ENCODE measurements around the gene TRIM37. TPM values are rescaled to one million over a fixed set of nuclear protein-coding genes. Genes with fewer than 3 reads are reported as not detected.
A peak's percentile ranks its signal among the peaks of the same experiment; 100 is the strongest.

TRIM37 gene
- polyA plus RNA-seq, 4 donors = 25.9 to 33.0 (median 28.6) TPM

- no peak for DNase-seq (ENCODE audit: low read depth in 4 of 4, low spot score in 3 of 4)
These were observed 60.5 kb downstream of the TRIM37 start for GRCh38 chr17:59046192-59046591.

- no peak for DNase-seq (ENCODE audit: low read depth in 4 of 4, low spot score in 3 of 4)
These were observed 67.9 kb downstream of the TRIM37 start for GRCh38 chr17:59038734-59039133.

GRCh38 chr17:59037960-59038359 is 68.7 kb downstream of the TRIM37 start:
- no peak for DNase-seq (ENCODE audit: low read depth in 4 of 4, low spot score in 3 of 4)

- no peak for DNase-seq (ENCODE audit: low read depth in 4 of 4, low spot score in 3 of 4)
These were observed 75.9 kb downstream of the TRIM37 start for GRCh38 chr17:59030811-59031210.

- DNase-seq (ENCODE audit: low read depth in 4 of 4, low spot score in 3 of 4) = no peak
These were observed 78.4 kb downstream of the TRIM37 start for GRCh38 chr17:59028328-59028727.

- no peak for DNase-seq (ENCODE audit: low read depth in 4 of 4, low spot score in 3 of 4)
These were observed 78.9 kb downstream of the TRIM37 start for GRCh38 chr17:59027750-59028149.

- DNase-seq (ENCODE audit: low read depth in 4 of 4, low spot score in 3 of 4) = no peak
These were observed 80.3 kb downstream of the TRIM37 start for GRCh38 chr17:59026176-59026939.

GRCh38 chr17:59024916-59025315 is 81.8 kb downstream of the TRIM37 start:
- no peak for DNase-seq (ENCODE audit: low read depth in 4 of 4, low spot score in 3 of 4)

GRCh38 chr17:59018019-59018418 is 88.7 kb downstream of the TRIM37 start:
- no peak for DNase-seq (ENCODE audit: low read depth in 4 of 4, low spot score in 3 of 4)

- no peak for DNase-seq (ENCODE audit: low read depth in 4 of 4, low spot score in 3 of 4)
These were observed 94.7 kb downstream of the TRIM37 start for GRCh38 chr17:59011975-59012374.

GRCh38 chr17:59010026-59010425 is 96.7 kb downstream of the TRIM37 start:
- DNase-seq (ENCODE audit: low read depth in 4 of 4, low spot score in 3 of 4) = no peak

GRCh38 chr17:59008737-59009136 is 97.9 kb downstream of the TRIM37 start:
- no peak for DNase-seq (ENCODE audit: low read depth in 4 of 4, low spot score in 3 of 4)

GRCh38 chr17:59007995-59008394 is 98.7 kb downstream of the TRIM37 start:
- no peak for DNase-seq (ENCODE audit: low read depth in 4 of 4, low spot score in 3 of 4)

GRCh38 chr17:59004338-59005111 is 102.2 kb downstream of the TRIM37 start:
- DNase-seq (ENCODE audit: low read depth in 4 of 4, low spot score in 3 of 4) = peak; percentile 37 to 56 (median 50)

- DNase-seq (ENCODE audit: low read depth in 4 of 4, low spot score in 3 of 4) = no peak
These were observed 102.8 kb downstream of the TRIM37 start for GRCh38 chr17:59003860-59004259.

- DNase-seq (ENCODE audit: low read depth in 4 of 4, low spot score in 3 of 4) = no peak
These were observed 103.8 kb downstream of the TRIM37 start for GRCh38 chr17:59002848-59003247.

- no peak for DNase-seq (ENCODE audit: low read depth in 4 of 4, low spot score in 3 of 4)
These were observed 104.6 kb downstream of the TRIM37 start for GRCh38 chr17:59002126-59002525.

GRCh38 chr17:59001158-59001814 is 105.4 kb downstream of the TRIM37 start:
- DNase-seq (ENCODE audit: low read depth in 4 of 4, low spot score in 3 of 4) = peak in 3 of 4 donors; percentile 18 to 37 (median 29)

- DNase-seq (ENCODE audit: low read depth in 4 of 4, low spot score in 3 of 4) = no peak
These were observed 106.7 kb downstream of the TRIM37 start for GRCh38 chr17:59000022-59000421.

GRCh38 chr17:58999500-58999899 is 107.2 kb downstream of the TRIM37 start:
- DNase-seq (ENCODE audit: low read depth in 4 of 4, low spot score in 3 of 4) = no peak

GRCh38 chr17:58998871-58999270 is 107.8 kb downstream of the TRIM37 start:
- no peak for DNase-seq (ENCODE audit: low read depth in 4 of 4, low spot score in 3 of 4)

All from right renal pelvis (tissue), 4 donors.